Cerebellar cortex (tissue), 1 donor: Measurements from ENCODE around the gene MED9.

Experiments used
- DNase-seq: peaks from one replicate; pipeline ENCODE4 v3.0.0-alpha.2; 2015; ENCODE audit warnings: low spot score

The MED9 gene

DNA sequence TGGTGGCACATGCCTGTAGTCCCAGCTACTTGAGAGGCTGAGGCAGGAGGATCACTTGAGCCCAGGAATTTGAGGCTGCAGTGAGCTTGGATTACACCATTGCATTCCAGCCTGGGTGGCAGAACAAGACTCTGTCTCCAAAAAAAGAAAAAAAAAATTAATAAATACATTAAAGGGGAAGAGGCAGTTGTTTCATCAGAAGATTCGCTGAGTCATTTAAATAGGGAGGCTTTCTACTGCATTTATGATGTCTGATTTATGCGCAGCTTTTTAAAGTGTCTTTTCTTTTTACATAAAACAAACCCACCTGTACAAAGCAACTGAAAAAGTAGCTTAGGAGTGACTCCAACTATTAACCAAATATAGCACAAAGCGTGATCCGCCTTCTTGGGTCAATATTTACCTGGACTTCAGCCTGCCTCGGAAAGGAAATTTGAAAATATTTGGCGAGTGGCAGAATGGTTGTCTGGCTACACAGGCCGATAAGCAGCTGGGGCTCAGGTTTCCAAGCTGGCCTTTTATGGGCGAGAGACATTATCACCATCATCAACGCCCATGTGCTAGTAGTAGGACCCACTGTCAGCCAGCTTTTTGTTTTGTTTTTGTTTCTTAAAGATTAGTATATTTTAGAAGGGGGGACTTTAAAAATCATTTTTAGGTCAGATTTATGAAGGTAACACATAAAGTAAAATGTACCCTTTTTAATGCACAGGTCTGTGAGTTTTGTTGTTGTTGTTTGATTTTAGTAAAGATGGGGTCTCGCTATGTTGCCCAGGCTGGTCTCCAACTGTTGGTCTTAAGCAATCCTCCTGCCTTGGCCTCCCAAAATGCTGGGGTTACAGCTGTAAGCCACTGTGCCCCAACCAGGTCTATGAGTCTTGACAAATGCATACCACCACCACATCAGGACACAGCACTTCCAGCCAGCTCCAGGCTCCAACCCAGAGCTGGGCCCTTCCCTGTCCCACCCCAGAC is 61.9 kb downstream of the MED9 start:
- DNase-seq = no peak

DNA sequence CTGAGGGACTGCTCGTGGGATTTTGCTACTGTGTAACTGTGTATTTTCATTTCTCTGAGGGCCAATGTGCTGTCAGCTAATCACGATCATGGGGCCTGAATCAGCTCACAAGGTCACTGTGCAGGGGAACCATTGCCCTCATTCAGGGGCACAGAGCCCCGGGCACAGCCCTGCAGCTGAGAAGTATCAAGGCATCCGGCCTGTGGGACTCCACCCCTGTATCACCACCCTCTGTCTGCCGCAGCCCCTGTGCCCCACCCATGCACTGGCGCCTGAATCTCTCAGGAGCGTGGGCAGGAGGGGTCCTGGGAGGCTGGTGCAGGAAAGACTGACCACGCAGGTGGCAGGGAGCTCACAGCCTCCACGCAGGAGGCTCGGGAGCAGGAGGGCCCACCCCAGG is 62.8 kb downstream of the MED9 start:
- no peak for DNase-seq

DNA sequence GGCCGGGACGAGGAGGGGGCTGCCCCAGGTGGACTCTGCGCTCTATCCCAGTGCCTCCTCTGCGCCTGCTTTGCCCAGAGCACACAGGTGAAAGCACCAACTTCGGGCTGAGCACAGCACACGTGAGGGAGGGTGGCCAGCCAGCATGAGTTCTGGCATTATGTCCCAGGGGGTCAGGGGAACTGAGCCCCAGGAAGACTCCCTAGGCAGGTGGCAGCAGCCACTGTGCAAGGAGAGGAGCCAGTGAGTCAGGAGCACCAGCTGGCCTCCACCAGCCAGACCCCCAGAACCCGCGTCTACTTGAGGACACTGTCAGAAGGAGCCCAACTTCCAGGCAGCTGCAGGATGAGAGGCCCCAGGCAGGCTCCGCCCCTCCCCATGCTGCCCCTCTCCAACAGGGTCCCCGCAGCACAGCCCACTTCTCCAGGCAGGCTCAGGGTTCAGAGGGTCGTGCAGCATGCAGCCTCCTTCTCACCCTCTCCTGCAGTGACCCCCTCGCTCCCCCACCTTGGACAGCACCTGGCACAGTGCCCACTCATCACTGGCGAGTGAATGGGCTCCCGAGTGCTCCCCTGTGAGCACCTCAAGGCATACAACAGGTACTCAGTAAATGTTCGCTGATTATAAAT is 63.6 kb downstream of the MED9 start:
- no peak for DNase-seq

DNA sequence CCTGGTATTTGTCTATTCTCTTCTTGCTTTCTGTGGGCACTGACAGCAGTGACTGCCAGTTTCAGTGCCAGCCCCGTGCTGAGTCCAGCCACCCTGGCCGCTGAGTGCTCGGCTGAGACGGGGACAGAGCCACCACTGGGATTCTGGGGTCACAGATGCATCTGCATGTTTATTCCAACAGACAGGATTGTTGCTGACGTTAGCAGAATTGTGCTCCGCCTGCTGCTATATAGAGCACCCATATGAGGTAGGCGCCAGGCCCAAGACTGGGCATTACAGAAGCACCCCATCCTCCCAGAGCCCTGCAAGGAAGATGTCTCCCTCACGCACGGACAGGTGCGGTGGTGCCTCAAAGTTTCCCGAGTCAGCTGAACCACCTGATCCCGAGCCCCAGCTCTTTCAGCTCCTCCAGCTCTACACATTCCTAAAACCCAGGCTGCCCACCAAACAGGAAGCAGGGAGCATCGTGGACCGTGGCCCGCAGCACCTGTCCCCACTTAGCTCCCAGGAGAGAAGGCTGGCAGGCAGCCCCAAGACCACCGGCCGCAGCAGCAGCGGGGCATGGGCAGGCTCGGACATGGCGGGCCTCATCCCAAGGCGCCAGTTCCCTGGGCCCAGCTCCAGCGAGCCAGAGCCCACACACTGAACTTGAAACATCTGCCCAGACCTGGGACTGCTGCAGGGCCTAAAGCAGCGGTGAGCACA is 64.3 kb downstream of the MED9 start:
- DNase-seq = no peak

DNA sequence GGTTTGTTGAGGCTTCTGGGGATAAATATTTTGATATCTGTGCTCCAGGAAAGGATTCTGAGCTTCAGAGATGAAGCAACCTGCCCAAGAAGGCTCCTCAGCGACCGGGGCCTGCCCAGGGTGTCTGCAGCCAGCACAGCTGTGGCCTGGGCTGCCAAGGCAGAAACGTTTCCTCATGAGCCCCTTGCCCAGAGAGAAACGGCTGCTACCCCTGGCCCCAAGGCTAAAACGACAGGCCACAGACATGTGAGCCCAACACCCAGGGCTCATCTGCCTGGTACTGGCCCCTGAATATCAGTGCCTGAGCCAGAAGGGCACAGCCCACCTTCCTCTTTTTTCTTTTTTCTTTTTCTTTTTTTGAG is 64.8 kb downstream of the MED9 start:
- DNase-seq = no peak
